ENCODE measurements around the gene DPM3. TPM values are rescaled to one million over a fixed set of nuclear protein-coding genes. Genes with fewer than 3 reads are reported as not detected.

DPM3 gene
- total and polyA plus RNA-seq, 9 of the 15 experiments (the other 6 are each of a cell fraction or from before 2014, with no cell fraction given) = 3.7 to 120 (median 36.4) TPM

GRCh38 chr1:155131285-155131684, 9.0 kb downstream of the DPM3 start:
- Histone ChIP-seq H3K9me1 (ENCODE audit: control insufficient read depth, insufficient read depth, low read length) (no peaks in the 10 kb centered on the region), H3K9me3 (replicated peaks; ENCODE audit: control insufficient read depth, insufficient read depth, low read depth, low read length) (no peaks in the 10 kb centered on the region), H3K27ac (ENCODE audit: extremely low read depth, low read depth, low read length) (no peak overlapping the region), H4K20me1 (replicated peaks; ENCODE audit: control insufficient read depth, insufficient read depth, low read length) (no peaks in the 10 kb centered on the region), H2AFZ (ENCODE audit: low read depth, low read length) (no peak overlapping the region), H3K79me2 (ENCODE audit: control insufficient read depth, insufficient read depth, low read length) (peaks cover 17% of the 10 kb centered on the region), H3K4me1 (replicated peaks in 1 of 2; ENCODE audit: control insufficient read depth in 2 of 2, insufficient read depth in 2 of 2, low read length in 2 of 2) (peaks cover 57 to 70% of the 10 kb centered on the region in 2 experiments), H3K9ac (ENCODE audit: insufficient read depth in 1 of 2, low read depth in 2 of 2, low read length in 2 of 2) (peak overlapping the region in 1 of 2 experiments; percentile 45; a peak in 1 of 4 replicates), H3K27me3 (ENCODE audit: control insufficient read depth in 2 of 2, insufficient read depth in 2 of 2, low read length in 2 of 2) (no peaks in the 10 kb centered on the region), H3K4me3 (no peak overlapping the region), H3K36me3 (ENCODE audit: control insufficient read depth, insufficient read depth, low read length) (peaks cover 21% of the 10 kb centered on the region), H3K4me2 (ENCODE audit: insufficient read depth, low read length) (no peak overlapping the region)
- POLR2A ChIA-PET = interaction anchor here (0.5 to 1.1 kb wide), 2 partner anchors 9 kb away, joined by 3 to 4 read pairs; partner anchors contain the start of gene DPM3
- BruUV-seq (replicated peaks) = no TSS peak
- 91% methylated on average over 8 of the region's 8 CpGs for WGBS (ENCODE audit: insufficient coverage, low coverage, missing lambda C conversion rate)
- CTCF ChIA-PET (ENCODE audit: low intra/inter-chr PET ratio) = no interaction called here
- no peak for ATAC-seq
- peak in 1 of 4 experiments; percentile 1 for DNase-seq (ENCODE audit: extremely low read depth in 1 of 4, low spot score in 3 of 4)
- intact Hi-C loops (cut with micrococcal nuclease) = no loop called here
- no peak for TF ChIP-seq ESRRB (CRISPR knock-in tag; IDR thresholded peaks at IDR 0.05; ENCODE audit: borderline replicate concordance)
- 0 out of 2 replicates have a peak, but pooled peaks have one; percentile 22 for TF ChIP-seq MBD2 (IDR thresholded peaks at IDR 0.05; ENCODE audit: borderline replicate concordance, low read depth)
- TF ChIP-seq RFX1 (IDR thresholded peaks at IDR 0.05) = no peak
- in situ Hi-C loops (cut with MboI) = no loop called here
- FAIRE-seq = no peak

- ChIA-PET POLR2A (interaction anchor here (0.5 to 1.0 kb wide), 4 partner anchors 8 to 36 kb away, joined by 3 to 5 read pairs (median 4); no protein-coding TSS in a partner anchor), CTCF (ENCODE audit: low intra/inter-chr PET ratio) (no interaction called here)
- H3K79me2 ChIP-seq (ENCODE audit: control insufficient read depth, insufficient read depth, low read length) = peaks cover 11% of the 10 kb centered on the region
- no peaks in the 10 kb centered on the region for H3K9me1 ChIP-seq (ENCODE audit: control insufficient read depth, insufficient read depth, low read length)
- ATAC-seq (no peak), FAIRE-seq (no peak), DNase-seq (ENCODE audit: extremely low read depth in 1 of 4, low spot score in 3 of 4) (peak in 2 of 4 experiments; percentile 1 to 57)
- H3K36me3 ChIP-seq (ENCODE audit: control insufficient read depth, insufficient read depth, low read length) = peaks cover 21% of the 10 kb centered on the region
- intact Hi-C loops (cut with micrococcal nuclease) = no loop called here
- WGBS (ENCODE audit: insufficient coverage, low coverage, missing lambda C conversion rate) = 26% methylated on average over 4 of the region's 6 CpGs
- H2AFZ ChIP-seq (ENCODE audit: low read depth, low read length) = peak overlapping the region; percentile 20; the same call in 1 of the 2 replicates
- H4K20me1 ChIP-seq (replicated peaks; ENCODE audit: control insufficient read depth, insufficient read depth, low read length) = no peaks in the 10 kb centered on the region
- peak overlapping the region; percentile 4 to 86; a peak in 3 of 4 replicates for H3K9ac ChIP-seq (ENCODE audit: insufficient read depth in 1 of 2, low read depth in 2 of 2, low read length in 2 of 2)
- H3K9me3 ChIP-seq (replicated peaks; ENCODE audit: control insufficient read depth, insufficient read depth, low read depth, low read length) = no peaks in the 10 kb centered on the region
- H3K27me3 ChIP-seq (ENCODE audit: control insufficient read depth in 2 of 2, insufficient read depth in 2 of 2, low read length in 2 of 2) = no peaks in the 10 kb centered on the region
- no TSS peak for BruUV-seq (replicated peaks)
- in situ Hi-C loops (cut with MboI) = no loop called here
- peaks cover 57 to 70% of the 10 kb centered on the region in 2 experiments for H3K4me1 ChIP-seq (replicated peaks in 1 of 2; ENCODE audit: control insufficient read depth in 2 of 2, insufficient read depth in 2 of 2, low read length in 2 of 2)
- peak overlapping the region; percentile 29; the same call in 1 of the 3 replicates for H3K27ac ChIP-seq (ENCODE audit: extremely low read depth, low read depth, low read length)
- no peak overlapping the region for H3K4me3 ChIP-seq
- H3K4me2 ChIP-seq (ENCODE audit: insufficient read depth, low read length) = 0 out of 2 replicates have a peak overlapping the region, but pooled peaks have one; percentile 16
- no peak for TF ChIP-seq MCM3 (IDR thresholded peaks at IDR 0.05)
- TF ChIP-seq DPF2 (IDR thresholded peaks at IDR 0.05) = peak; percentile 41; the same call in 1 of the 2 replicates
- 0 out of 2 replicates have a peak, but pooled peaks have one; percentile 14 for TF ChIP-seq TCF3 (CRISPR knock-in tag; IDR thresholded peaks at IDR 0.05)
- no peak for TF ChIP-seq EP400 (IDR thresholded peaks at IDR 0.05)
- TF ChIP-seq TAF7 (tag; IDR thresholded peaks at IDR 0.05) = no peak
- no peak for TF ChIP-seq IRF9 (tag; IDR thresholded peaks at IDR 0.05)
- TF ChIP-seq RB1 (IDR thresholded peaks at IDR 0.05; ENCODE audit: low read depth) = no peak
- TF ChIP-seq CBFA2T3 (IDR thresholded peaks at IDR 0.05) = peak; percentile 45
- TF ChIP-seq SMARCA4 (IDR thresholded peaks at IDR 0.05) = peak; percentile 18; the same call in 1 of the 2 replicates
- no peak for TF ChIP-seq ZNF124 (CRISPR knock-in tag; IDR thresholded peaks at IDR 0.05)
- TF ChIP-seq ZNF121 (CRISPR knock-in tag; conservative IDR thresholded peaks at IDR 0.05) = no peak
- TF ChIP-seq NR3C1 (CRISPR knock-in tag; IDR thresholded peaks at IDR 0.05) = no peak
- no peak for TF ChIP-seq ARNT (IDR thresholded peaks at IDR 0.05)
- no peak for TF ChIP-seq ZNF766 (CRISPR knock-in tag; conservative IDR thresholded peaks at IDR 0.05)
- TF ChIP-seq SMARCE1 (IDR thresholded peaks at IDR 0.05) = 0 out of 2 replicates have a peak, but pooled peaks have one; percentile 28
Measured at GRCh38 chr1:155130272-155131006, 9.9 kb downstream of the DPM3 start.

All from K562 (cell line).